K562 (cell line): ENCODE data around the gene OR14J1.

Source experiments
- EZH2 ChIP-seq: IDR thresholded peaks from 2 replicates; pipeline ENCODE4 v1.6.1; 2012; ENCODE audit warnings: low read depth, mild to moderate bottlenecking, inconsistent platforms, low read length, borderline replicate concordance
- FIP1L1 ChIP-seq: fragments of 200-400 bp; formaldehyde crosslinking; IDR thresholded peaks from 2 replicates; pipeline ENCODE4 v1.6.1; 2018; ENCODE audit warnings: mild to moderate bottlenecking, low read depth, low read length; ENCODE audit not compliant: poor library complexity, severe bottlenecking
- HMBOX1 ChIP-seq: sonication (generic); IDR thresholded peaks from 2 replicates; pipeline ENCODE4 v1.6.1; 2016
- REST ChIP-seq, 2 experiments: fragments of 450-650 bp; formaldehyde crosslinking in 1 of 2; IDR thresholded peaks; 2 replicates each; pipeline versions ENCODE4 v1.4.0 to v1.6.1; 2014 to 2020; ENCODE audit warnings: mild to moderate bottlenecking in 2 of 2, borderline replicate concordance in 1 of 2, low read depth in 1 of 2
- SREBF2 ChIP-seq: sonication (generic); formaldehyde crosslinking; IDR thresholded peaks from 2 replicates; pipeline ENCODE4 v1.4.0; 2020; ENCODE audit warnings: mild to moderate bottlenecking, missing genetic modification reagents
- TAL1 ChIP-seq: fragments of 450-650 bp; IDR thresholded peaks from 2 replicates; pipeline ENCODE4 v1.6.1; 2016; ENCODE audit warnings: mild to moderate bottlenecking
- USF2 ChIP-seq: sonication (generic); formaldehyde crosslinking; IDR thresholded peaks from 2 replicates; pipeline ENCODE4 v1.5.0; 2020; ENCODE audit warnings: missing genetic modification reagents
- ZFP30 ChIP-seq: fragments of 250-450 bp; sonication (Bioruptor Pico); IDR thresholded peaks from 2 replicates; pipeline ENCODE4 v1.8.0; 2022; ENCODE audit warnings: moderate library complexity, mild to moderate bottlenecking, inconsistent platforms, borderline replicate concordance
- ZNF24 ChIP-seq: fragments of 450-650 bp; IDR thresholded peaks from 2 replicates; pipeline ENCODE4 v1.6.1; 2016
- TF ChIP-seq, protein P1 (sequence below): fragments of 250-450 bp; sonication (Bioruptor Pico); IDR thresholded peaks from 2 replicates; pipeline ENCODE4 v1.5.0; 2021

- TF ChIP-seq ZFP30 (CRISPR knock-in tag) = no peak
- TF ChIP-seq, protein P1, sequence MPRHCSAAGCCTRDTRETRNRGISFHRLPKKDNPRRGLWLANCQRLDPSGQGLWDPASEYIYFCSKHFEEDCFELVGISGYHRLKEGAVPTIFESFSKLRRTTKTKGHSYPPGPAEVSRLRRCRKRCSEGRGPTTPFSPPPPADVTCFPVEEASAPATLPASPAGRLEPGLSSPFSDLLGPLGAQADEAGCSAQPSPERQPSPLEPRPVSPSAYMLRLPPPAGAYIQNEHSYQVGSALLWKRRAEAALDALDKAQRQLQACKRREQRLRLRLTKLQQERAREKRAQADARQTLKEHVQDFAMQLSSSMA (CRISPR knock-in tag) = no peak
- no peak for TF ChIP-seq SREBF2 (CRISPR knock-in tag)
- TF ChIP-seq REST (IDR thresholded peaks at IDR 0.05; ENCODE audit: borderline replicate concordance) = no peak
- no peak for TF ChIP-seq REST (CRISPR knock-in tag; IDR thresholded peaks at IDR 0.05; ENCODE audit: low read depth)
- no peak for TF ChIP-seq HMBOX1
- TF ChIP-seq EZH2 = no peak
- no peak for TF ChIP-seq FIP1L1
- TF ChIP-seq ZNF24 = no peak
- TF ChIP-seq TAL1 = no peak
- TF ChIP-seq USF2 (CRISPR knock-in tag) = no peak
Measured at GRCh38 chr6:29294499-29294914, 7.0 kb upstream of the OR14J1 start.
